Measurements from ENCODE around the gene RXYLT1.

The RXYLT1 gene

GRCh38 chr12:63844391-63845341, 65.0 kb downstream of the RXYLT1 start, which contains the start of gene SRGAP1:
Gene SRGAP1, plus strand, starts transcription at chr12:63844700. Its CDS starts 117 bp downstream, at chr12:63844817.
- no peak for DNase-seq

GRCh38 chr12:63845726-63846125, 66.0 kb downstream of the RXYLT1 start:
- no peak for DNase-seq

- no peak for DNase-seq
Measured at GRCh38 chr12:63846238-63846967, 66.7 kb downstream of the RXYLT1 start.

GRCh38 chr12:63848450-63848849, 68.7 kb downstream of the RXYLT1 start:
- no peak for DNase-seq

- DNase-seq, result no peak
Measured at GRCh38 chr12:63849106-63849620, 69.5 kb downstream of the RXYLT1 start.

GRCh38 chr12:63849641-63850040, 69.9 kb downstream of the RXYLT1 start:
- DNase-seq, result no peak

- DNase-seq, result no peak
Measured at GRCh38 chr12:63853978-63854377, 74.3 kb downstream of the RXYLT1 start.

GRCh38 chr12:63855299-63855698, 75.6 kb downstream of the RXYLT1 start:
- no peak for DNase-seq

GRCh38 chr12:63857771-63858670, 78.3 kb downstream of the RXYLT1 start:
- DNase-seq, result no peak
